CD4-positive, alpha-beta memory T cell (primary cell): ENCODE measurements around the gene SRBD1. TPM values are rescaled to one million over a fixed set of nuclear protein-coding genes. Genes with fewer than 3 reads are reported as not detected.

ENCODE experiments used
- CTCF ChIA-PET: fragments of 350-600 bp; sonication (Branson Sonifier 250); formaldehyde crosslinking; loops from one replicate; lab custom pipeline; 2021; ENCODE audit warnings: inconsistent platforms; ENCODE audit not compliant: partially characterized antibody; lab: Charles Lee
- POLR2A ChIA-PET: fragments of 350-600 bp; sonication (Branson Sonifier 250); formaldehyde crosslinking; loops from one replicate; lab custom pipeline; 2021; ENCODE audit not compliant: partially characterized antibody; lab: Charles Lee
- DNase-seq, 5 donors: peaks; one replicate each; pipeline versions ENCODE4 v3.0.0 to v3.0.0-alpha.2; 2020 to 2022; ENCODE audit warnings: mixed read lengths in 1 of 5
- H3K27ac ChIP-seq: one replicate; pipeline ENCODE4 v1.7.0; 2013; ENCODE audit warnings: low read depth, low read length
- H3K27me3 ChIP-seq: 2 replicates; pipeline ENCODE4 v1.7.0; 2013; ENCODE audit warnings: mild to moderate bottlenecking, low read length, moderate library complexity; ENCODE audit not compliant: insufficient read depth
- H3K36me3 ChIP-seq: 2 replicates; pipeline ENCODE4 v1.7.0; 2013; ENCODE audit warnings: mild to moderate bottlenecking, low read length, moderate library complexity; ENCODE audit not compliant: insufficient read depth
- H3K4me1 ChIP-seq: 2 replicates; pipeline ENCODE4 v1.7.0; 2013; ENCODE audit warnings: mild to moderate bottlenecking, low read length, moderate library complexity; ENCODE audit not compliant: insufficient read depth
- H3K4me3 ChIP-seq, 2 donors: one replicate each; pipeline ENCODE4 v1.7.0; 2013; ENCODE audit warnings: low read length in 2 of 2, mild to moderate bottlenecking in 1 of 2
- H3K9me3 ChIP-seq, 2 donors: one replicate each; pipeline ENCODE4 v1.7.0; 2013; ENCODE audit warnings: low read length in 2 of 2, control low read depth in 1 of 2; ENCODE audit not compliant: control insufficient read depth in 1 of 2
- H3K27ac Mint-ChIP-seq, 7 donors: one replicate each; pipeline ENCODE4 v1.8.0; 2020 to 2021; ENCODE audit warnings: mixed read lengths in 7 of 7, mild to moderate bottlenecking in 6 of 7, inconsistent platforms in 3 of 7, moderate library complexity in 3 of 7
- H3K27me3 Mint-ChIP-seq, 2 donors: one replicate each; pipeline ENCODE4 v1.8.0; 2020 to 2021; ENCODE audit warnings: mixed read lengths in 2 of 2
- H3K36me3 Mint-ChIP-seq, 2 donors: one replicate each; pipeline ENCODE4 v1.8.0; 2020 to 2021; ENCODE audit warnings: mixed read lengths in 2 of 2, inconsistent platforms in 1 of 2, mild to moderate bottlenecking in 1 of 2
- H3K4me1 Mint-ChIP-seq, 4 donors: one replicate each; pipeline ENCODE4 v1.8.0; 2020 to 2021; ENCODE audit warnings: mixed read lengths in 4 of 4, mild to moderate bottlenecking in 1 of 4
- H3K4me3 Mint-ChIP-seq, 8 donors: one replicate each; pipeline ENCODE4 v1.8.0; 2020 to 2021; ENCODE audit warnings: mixed read lengths in 8 of 8, mild to moderate bottlenecking in 7 of 8, moderate library complexity in 6 of 8, inconsistent platforms in 3 of 8
- H3K9me3 Mint-ChIP-seq, 8 donors: one replicate each; pipeline ENCODE4 v1.8.0; 2020 to 2021; ENCODE audit warnings: mixed read lengths in 8 of 8, mild to moderate bottlenecking in 5 of 8, inconsistent platforms in 3 of 8, moderate library complexity in 1 of 8
- intact Hi-C: fragments of 100-400 bp; cut with micrococcal nuclease; formaldehyde crosslinking; loops from one replicate; pipeline ENCODE4 v1.15.1; 2023
- polyA plus RNA-seq, 2 donors: library from polyadenylated mRNA; unstranded; fragments of 300-500 nt; fragmentation: Illumina TruSeq; gene quantifications; one replicate each; pipeline ENCODE4 v1.2.3, GENCODE V29; 2021
- total RNA-seq, 2 experiments: library from RNA; stranded (reverse); gene quantifications; one replicate each; pipeline ENCODE4 v1.2.3, GENCODE V29; 2021

Gene SRBD1
- total and polyA plus RNA-seq, 4 experiments from 2014 or later: 10.0 to 23.7 (median 17.3) TPM

DNA sequence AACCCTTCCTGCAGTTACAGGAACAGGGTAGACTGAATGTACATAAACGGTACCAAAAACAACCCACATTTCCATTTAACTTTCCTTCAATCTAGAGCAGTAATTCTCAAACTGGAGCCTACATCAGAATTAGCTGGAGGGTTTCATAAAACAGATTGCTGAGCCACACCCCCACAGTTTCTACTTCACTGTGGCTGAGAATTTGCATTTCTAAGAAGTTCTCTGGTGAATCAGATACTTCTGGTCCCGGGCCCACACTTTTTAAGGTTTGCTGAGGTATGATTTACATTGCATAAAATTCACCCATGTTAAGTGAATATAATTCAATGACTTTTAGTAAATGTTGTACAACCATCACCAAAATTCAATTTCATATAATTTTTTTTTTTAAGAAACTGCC lies 113.7 kb downstream of the SRBD1 start:
- no peak for DNase-seq
- H3K4me3 Mint-ChIP-seq: no peak overlapping the region
- Histone ChIP-seq H3K27me3 (no peaks in the 10 kb centered on the region), H3K9me3 (no peaks in the 10 kb centered on the region), H3K36me3 (no peaks in the 10 kb centered on the region), H3K27ac (no peak overlapping the region), H3K4me3 (no peak overlapping the region), H3K4me1 (no peaks in the 10 kb centered on the region)
- ChIA-PET CTCF (interaction anchor here (1.9 kb wide), 1 partner anchor 516 kb away, joined by 8 read pairs; no protein-coding TSS in a partner anchor), POLR2A (no interaction called here)
- H3K9me3 Mint-ChIP-seq: peaks cover 0 to 3% (median 0%) of the 10 kb centered on the region in 8 donors
- H3K36me3 Mint-ChIP-seq: peaks cover 2 to 16% of the 10 kb centered on the region in 2 donors
- H3K27me3 Mint-ChIP-seq: no peaks in the 10 kb centered on the region
- peak overlapping the region in 1 of 7 donors; percentile 71 for H3K27ac Mint-ChIP-seq
- intact Hi-C loops: no loop called here
- H3K4me1 Mint-ChIP-seq: peaks cover 0 to 10% (median 6%) of the 10 kb centered on the region in 4 donors

GRCh38 chr2:45496869-45497268 lies 114.2 kb downstream of the SRBD1 start:
- Mint-ChIP-seq H3K4me3 (no peak overlapping the region), H3K4me1 (peaks cover 0 to 10% (median 6%) of the 10 kb centered on the region in 4 donors), H3K9me3 (peaks cover 0 to 2% (median 0%) of the 10 kb centered on the region in 8 donors), H3K27me3 (no peaks in the 10 kb centered on the region), H3K36me3 (peaks cover 0 to 13% of the 10 kb centered on the region in 2 donors), H3K27ac (peak overlapping the region in 3 of 7 donors; percentile 11 to 53 (median 13))
- CTCF ChIA-PET: interaction anchor here (1.2 to 1.9 kb wide), 2 partner anchors 71 to 515 kb away, joined by 3 to 8 read pairs; no protein-coding TSS in a partner anchor
- Histone ChIP-seq H3K27me3 (no peaks in the 10 kb centered on the region), H3K36me3 (no peaks in the 10 kb centered on the region), H3K27ac (no peak overlapping the region), H3K9me3 (no peaks in the 10 kb centered on the region), H3K4me3 (no peak overlapping the region), H3K4me1 (no peaks in the 10 kb centered on the region)
- no peak for DNase-seq
- POLR2A ChIA-PET: no interaction called here
- intact Hi-C loops: no loop called here

DNA sequence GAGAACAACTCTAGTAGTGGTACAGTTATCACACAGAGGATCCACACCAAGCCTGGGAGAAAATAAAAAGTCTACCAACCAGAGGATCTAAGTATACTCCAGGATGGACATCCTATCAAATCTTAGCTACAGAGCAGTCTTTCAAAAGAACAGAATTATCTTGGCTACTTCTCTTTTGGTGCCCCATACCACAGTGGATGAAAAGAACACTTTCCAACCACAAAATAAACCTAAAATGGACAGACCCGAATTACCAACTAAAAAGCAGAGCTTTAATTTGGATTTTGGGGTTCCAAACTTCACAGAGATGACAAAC lies 116.1 kb downstream of the SRBD1 start:
- peaks cover 0 to 7% of the 10 kb centered on the region in 2 donors for H3K36me3 Mint-ChIP-seq
- H3K27ac Mint-ChIP-seq: peak overlapping the region in 4 of 7 donors; percentile 62 to 66 (median 64)
- Histone ChIP-seq H3K27ac (no peak overlapping the region), H3K4me1 (no peaks in the 10 kb centered on the region), H3K27me3 (no peaks in the 10 kb centered on the region), H3K4me3 (no peak overlapping the region), H3K36me3 (no peaks in the 10 kb centered on the region), H3K9me3 (no peaks in the 10 kb centered on the region)
- DNase-seq: no peak
- ChIA-PET POLR2A (interaction anchor here (0.6 kb wide), 1 partner anchor 1611 kb away, joined by 3 read pairs; no protein-coding TSS in a partner anchor), CTCF (interaction anchor here (1.1 to 3.1 kb wide), 9 partner anchors 9 to 521 kb away, joined by 3 to 55 read pairs (median 6); no protein-coding TSS in a partner anchor)
- peaks cover 0 to 10% (median 6%) of the 10 kb centered on the region in 4 donors for H3K4me1 Mint-ChIP-seq
- H3K4me3 Mint-ChIP-seq: no peak overlapping the region
- H3K27me3 Mint-ChIP-seq: no peaks in the 10 kb centered on the region
- intact Hi-C loops: no loop called here
- H3K9me3 Mint-ChIP-seq: no peaks in the 10 kb centered on the region

- Histone ChIP-seq H3K36me3 (no peaks in the 10 kb centered on the region), H3K27ac (no peak overlapping the region), H3K27me3 (no peaks in the 10 kb centered on the region), H3K4me3 (no peak overlapping the region), H3K9me3 (no peaks in the 10 kb centered on the region), H3K4me1 (no peaks in the 10 kb centered on the region)
- Mint-ChIP-seq H3K4me1 (peaks cover 0 to 8% (median 6%) of the 10 kb centered on the region in 4 donors), H3K27ac (peak overlapping the region in 4 of 7 donors; percentile 62 to 66 (median 64)), H3K9me3 (no peaks in the 10 kb centered on the region), H3K36me3 (peaks cover 0 to 4% of the 10 kb centered on the region in 2 donors), H3K27me3 (no peaks in the 10 kb centered on the region), H3K4me3 (no peak overlapping the region)
- DNase-seq: peak in 4 of 5 donors; percentile 21 to 36 (median 26)
- intact Hi-C loops: no loop called here
- POLR2A ChIA-PET: interaction anchor here (0.6 kb wide), 1 partner anchor 1611 kb away, joined by 3 read pairs; no protein-coding TSS in a partner anchor
- CTCF ChIA-PET: interaction anchor here (1.1 to 3.1 kb wide), 14 partner anchors 9 to 522 kb away, joined by 3 to 55 read pairs (median 6); no protein-coding TSS in a partner anchor
Measured at GRCh38 chr2:45494275-45494977, 116.6 kb downstream of the SRBD1 start.

GRCh38 chr2:45484965-45485364 lies 126.1 kb downstream of the SRBD1 start:
- POLR2A ChIA-PET: no interaction called here
- Histone ChIP-seq H3K4me3 (no peak overlapping the region), H3K9me3 (no peaks in the 10 kb centered on the region), H3K27ac (no peak overlapping the region), H3K4me1 (no peaks in the 10 kb centered on the region), H3K36me3 (no peaks in the 10 kb centered on the region), H3K27me3 (no peaks in the 10 kb centered on the region)
- Mint-ChIP-seq H3K27me3 (no peaks in the 10 kb centered on the region), H3K27ac (no peak overlapping the region), H3K36me3 (peaks cover 20 to 50% of the 10 kb centered on the region in 2 donors), H3K4me1 (no peaks in the 10 kb centered on the region), H3K4me3 (no peak overlapping the region), H3K9me3 (no peaks in the 10 kb centered on the region)
- intact Hi-C loops: no loop called here
- no peak for DNase-seq
- CTCF ChIA-PET: interaction anchor here (1.6 kb wide), 1 partner anchor 9 kb away, joined by 5 read pairs; no protein-coding TSS in a partner anchor

GRCh38 chr2:45483997-45484396 lies 127.1 kb downstream of the SRBD1 start:
- H3K36me3 Mint-ChIP-seq: peaks cover 25 to 55% of the 10 kb centered on the region in 2 donors
- Histone ChIP-seq H3K9me3 (no peaks in the 10 kb centered on the region), H3K4me3 (no peak overlapping the region), H3K4me1 (no peaks in the 10 kb centered on the region), H3K27me3 (no peaks in the 10 kb centered on the region), H3K27ac (no peak overlapping the region), H3K36me3 (no peaks in the 10 kb centered on the region)
- ChIA-PET CTCF (no interaction called here), POLR2A (no interaction called here)
- H3K9me3 Mint-ChIP-seq: no peaks in the 10 kb centered on the region
- no peaks in the 10 kb centered on the region for H3K4me1 Mint-ChIP-seq
- no peak overlapping the region for H3K27ac Mint-ChIP-seq
- intact Hi-C loops: no loop called here
- DNase-seq: no peak
- no peaks in the 10 kb centered on the region for H3K27me3 Mint-ChIP-seq
- no peak overlapping the region for H3K4me3 Mint-ChIP-seq

GRCh38 chr2:45477546-45477945 lies 133.5 kb downstream of the SRBD1 start:
- Mint-ChIP-seq H3K36me3 (peaks cover 45 to 63% of the 10 kb centered on the region in 2 donors), H3K4me1 (no peaks in the 10 kb centered on the region), H3K27me3 (no peaks in the 10 kb centered on the region), H3K4me3 (no peak overlapping the region), H3K27ac (no peak overlapping the region), H3K9me3 (no peaks in the 10 kb centered on the region)
- no peak overlapping the region for H3K4me3 ChIP-seq
- ChIA-PET POLR2A (no interaction called here), CTCF (interaction anchor here (1.5 kb wide), 1 partner anchor 16 kb away, joined by 4 read pairs; no protein-coding TSS in a partner anchor)
- no peaks in the 10 kb centered on the region for H3K9me3 ChIP-seq
- H3K27ac ChIP-seq: no peak overlapping the region
- no peaks in the 10 kb centered on the region for H3K4me1 ChIP-seq
- no peaks in the 10 kb centered on the region for H3K27me3 ChIP-seq
- intact Hi-C loops: no loop called here
- no peak for DNase-seq
- H3K36me3 ChIP-seq: no peaks in the 10 kb centered on the region
